ENCODE measurements around the gene B4GALNT4.
"Not testable (repeated sequence)": the region's sequence is repeated elsewhere in the genome, so short reads cannot be mapped to it uniquely, and the experiment has no call there.

Gene B4GALNT4

GRCh38 chr11:369336-370018 is at the start of gene B4GALNT4:
Gene B4GALNT4 (plus strand): TSS chr11:369499. CDS start chr11:369804, 305 bp downstream.
- peak; percentile 80 for DNase-seq (ENCODE audit: low spot score)

DNA sequence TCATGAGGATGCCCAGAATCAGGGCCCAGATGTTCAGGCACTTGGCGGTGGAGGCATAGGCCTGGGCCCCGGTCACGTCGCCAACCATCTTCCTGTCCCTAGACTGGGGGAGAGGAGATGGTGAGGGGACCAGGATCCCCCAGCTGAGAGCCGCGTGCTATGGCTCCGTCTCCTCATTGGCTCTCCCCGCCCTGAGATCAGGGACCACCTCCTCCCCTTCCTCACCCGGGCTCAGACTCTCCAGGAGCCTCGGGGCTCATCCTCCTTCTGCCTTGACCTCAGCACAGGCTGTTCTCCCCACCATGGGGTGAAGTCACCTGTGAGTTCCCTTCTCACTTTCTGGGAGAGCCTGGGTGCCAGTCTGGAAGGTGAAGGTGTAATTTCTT is 49.4 kb upstream of the B4GALNT4 start:
- DNase-seq (ENCODE audit: low spot score) = not testable (repeated sequence)

DNA sequence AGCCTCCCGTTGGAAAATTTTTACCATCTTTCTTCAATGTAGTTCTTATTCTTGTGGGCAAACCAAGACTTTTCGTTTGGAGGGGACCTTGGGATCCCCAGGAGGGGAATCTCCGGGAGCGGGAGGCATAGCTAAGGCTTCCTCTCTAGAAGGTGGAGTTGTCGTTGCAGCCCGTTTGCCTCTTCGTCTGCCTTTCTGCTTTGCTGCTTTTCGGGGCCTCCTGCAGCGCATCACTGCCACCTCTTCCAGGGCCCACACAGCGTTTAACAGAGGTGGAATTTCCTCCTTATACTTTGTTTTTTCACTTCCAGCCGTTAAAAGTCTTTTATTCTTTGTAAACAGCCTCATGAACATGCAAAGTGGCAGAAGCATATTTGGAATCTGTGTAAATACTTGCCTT is 45.1 kb upstream of the B4GALNT4 start:
- no peak for DNase-seq (ENCODE audit: low spot score)

DNA sequence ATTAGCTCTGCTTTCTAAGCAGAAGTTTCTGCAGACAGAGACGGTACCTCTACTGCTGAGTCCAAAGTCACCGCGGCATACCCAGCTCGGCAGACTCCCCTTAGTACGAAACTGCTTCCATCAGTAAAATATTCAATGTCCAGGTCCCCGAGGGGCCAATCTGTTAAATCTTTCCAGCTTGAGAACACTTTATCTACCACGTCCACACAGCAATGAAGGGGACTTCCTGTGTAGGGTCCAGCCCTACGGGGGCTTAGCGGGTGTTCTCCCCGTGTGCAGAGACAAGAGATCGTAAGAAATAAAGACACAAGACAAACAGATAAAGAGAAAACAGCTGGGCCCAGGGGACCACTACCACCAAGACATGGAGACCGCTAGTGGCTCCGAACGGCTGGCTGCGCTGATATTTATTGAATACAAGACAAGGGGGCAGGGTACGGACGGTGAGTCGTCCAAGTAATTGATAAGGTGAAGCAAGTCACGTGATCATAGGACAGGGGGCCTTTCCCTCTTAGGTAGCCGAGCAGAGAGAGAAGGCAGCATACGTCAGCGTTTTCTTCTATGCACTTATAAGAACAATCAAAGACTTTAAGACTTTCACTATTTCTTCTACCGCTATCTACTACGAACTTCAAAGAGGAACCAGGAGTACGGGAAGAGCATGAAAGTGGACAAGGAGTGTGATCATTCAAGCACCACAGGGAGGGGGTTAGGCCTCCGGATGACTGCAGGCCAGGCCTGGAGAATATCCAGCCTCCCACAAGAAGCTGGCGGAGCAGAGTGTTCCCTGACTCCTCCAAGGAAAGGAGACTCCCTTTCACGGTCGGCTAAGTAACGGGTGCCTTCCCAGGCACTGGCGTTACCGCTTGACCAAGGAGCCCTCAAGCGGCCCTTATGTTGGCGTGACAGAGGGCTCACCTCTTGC is 44.4 kb upstream of the B4GALNT4 start:
- DNase-seq (ENCODE audit: low spot score) = not testable (repeated sequence)

GRCh38 chr11:325796-326591 is 43.3 kb upstream of the B4GALNT4 start:
- no peak for DNase-seq (ENCODE audit: low spot score)

- no peak for DNase-seq (ENCODE audit: low spot score)
These were observed 42.8 kb upstream of the B4GALNT4 start for GRCh38 chr11:326592-326841.

DNA sequence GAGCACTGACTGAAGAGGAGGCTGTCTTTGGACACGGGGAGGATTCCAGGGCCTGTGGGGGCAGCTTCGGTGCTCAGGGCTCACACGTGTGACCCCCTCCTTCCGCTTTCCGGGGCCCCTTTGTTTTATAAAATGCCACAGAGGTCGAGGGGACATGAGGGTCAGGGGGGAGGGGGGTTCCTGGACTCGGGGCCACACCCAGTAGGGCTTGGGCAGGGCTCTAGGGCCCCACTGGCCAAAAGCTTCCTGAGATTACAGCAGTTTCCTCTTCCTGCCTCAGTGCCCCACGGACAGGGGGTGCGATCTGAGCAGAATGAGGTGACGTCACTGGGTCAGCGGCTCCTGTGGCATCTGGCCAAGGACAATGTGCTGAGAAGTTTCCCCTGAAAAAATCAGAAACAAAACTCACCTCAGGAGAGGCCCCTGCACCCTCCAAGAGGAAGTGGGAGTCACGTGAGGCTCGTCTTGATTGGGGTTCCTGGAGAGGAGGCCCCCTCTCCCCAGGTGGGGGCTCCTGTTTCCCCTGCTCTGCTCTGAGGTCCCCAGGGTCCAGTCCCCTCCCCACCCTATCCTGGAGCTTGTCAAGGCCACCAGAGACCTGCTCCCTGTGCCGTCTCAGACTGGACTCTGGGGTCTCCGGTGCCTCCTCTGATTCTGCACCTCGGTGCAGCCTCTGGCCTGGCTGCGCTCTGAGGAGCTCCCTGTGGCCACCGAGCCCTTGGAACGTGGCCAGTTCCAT is 42.3 kb upstream of the B4GALNT4 start:
- DNase-seq (ENCODE audit: low spot score) = no peak

- no peak for DNase-seq (ENCODE audit: low spot score)
These were observed 41.7 kb upstream of the B4GALNT4 start for GRCh38 chr11:327581-327923.

DNA sequence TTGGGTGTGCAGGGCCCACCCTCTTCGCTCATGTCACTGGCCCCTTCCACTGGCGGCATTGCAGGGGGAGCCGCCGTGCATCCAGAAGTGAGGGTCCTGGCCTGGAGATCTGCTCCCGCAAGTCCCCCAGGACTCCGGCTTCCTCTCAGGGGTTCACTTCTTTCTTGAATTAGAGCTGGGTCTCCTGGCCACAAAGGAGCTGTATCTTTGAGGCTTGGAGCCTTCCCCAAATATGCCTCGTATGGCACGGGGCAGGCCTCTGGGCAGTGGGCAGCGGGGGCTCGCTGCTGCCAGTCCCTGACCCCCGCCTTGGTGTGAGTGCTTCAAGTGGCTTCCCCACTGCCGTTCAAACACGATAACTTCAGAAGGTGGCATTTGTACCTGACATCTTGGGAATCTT is 41.3 kb upstream of the B4GALNT4 start:
- no peak for DNase-seq (ENCODE audit: low spot score)

DNA sequence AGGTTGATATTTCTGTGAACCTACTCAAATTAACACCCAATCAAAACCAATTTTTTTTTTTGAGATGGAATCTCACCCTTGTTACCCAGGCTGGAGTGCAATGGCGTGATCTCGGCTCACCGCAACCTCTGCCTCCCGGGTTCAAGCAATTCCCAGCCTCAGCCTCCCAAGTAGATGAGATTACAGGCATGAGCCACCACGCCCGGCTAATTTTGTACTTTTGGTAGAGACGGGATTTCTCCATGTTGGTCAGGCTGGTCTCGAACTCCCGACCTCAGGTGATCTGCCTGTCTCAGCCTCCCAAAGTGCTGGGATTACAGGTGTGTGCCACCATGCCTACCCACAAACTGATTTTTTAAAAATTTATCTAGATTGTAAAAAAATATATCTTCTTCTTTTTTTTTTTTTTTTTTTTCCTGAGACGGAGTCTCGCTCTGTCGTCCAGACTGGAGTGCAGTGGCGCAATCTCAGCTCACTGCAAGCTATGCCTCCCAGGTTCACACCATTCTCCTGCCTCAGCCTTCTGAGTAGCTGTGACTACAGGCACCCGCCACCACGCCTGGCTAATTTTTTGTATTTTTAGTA is 40.7 kb upstream of the B4GALNT4 start:
- DNase-seq (ENCODE audit: low spot score) = not testable (repeated sequence)

GRCh38 chr11:329886-330253 is 39.4 kb upstream of the B4GALNT4 start:
- no peak for DNase-seq (ENCODE audit: low spot score)

DNA sequence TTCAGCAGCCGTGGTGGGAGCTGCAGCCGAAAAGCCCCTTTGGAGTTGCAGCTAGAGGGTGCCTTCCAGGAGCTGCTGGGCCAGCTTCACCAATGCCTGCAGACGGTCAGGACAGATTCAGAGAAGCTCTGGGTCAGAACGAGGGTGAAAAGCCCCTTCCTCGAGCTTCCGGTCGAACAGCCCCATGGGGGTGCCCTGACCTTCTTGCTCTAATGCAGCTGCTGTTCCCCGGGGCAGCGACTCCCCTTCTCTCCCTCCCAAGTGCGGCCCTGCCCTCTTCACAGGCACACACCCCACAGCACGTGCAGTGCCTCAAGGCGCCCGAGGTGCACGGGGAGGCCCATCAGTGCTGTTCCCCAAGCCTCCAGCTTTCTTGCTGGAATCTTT is 39.0 kb upstream of the B4GALNT4 start:
- no peak for DNase-seq (ENCODE audit: low spot score)

DNA sequence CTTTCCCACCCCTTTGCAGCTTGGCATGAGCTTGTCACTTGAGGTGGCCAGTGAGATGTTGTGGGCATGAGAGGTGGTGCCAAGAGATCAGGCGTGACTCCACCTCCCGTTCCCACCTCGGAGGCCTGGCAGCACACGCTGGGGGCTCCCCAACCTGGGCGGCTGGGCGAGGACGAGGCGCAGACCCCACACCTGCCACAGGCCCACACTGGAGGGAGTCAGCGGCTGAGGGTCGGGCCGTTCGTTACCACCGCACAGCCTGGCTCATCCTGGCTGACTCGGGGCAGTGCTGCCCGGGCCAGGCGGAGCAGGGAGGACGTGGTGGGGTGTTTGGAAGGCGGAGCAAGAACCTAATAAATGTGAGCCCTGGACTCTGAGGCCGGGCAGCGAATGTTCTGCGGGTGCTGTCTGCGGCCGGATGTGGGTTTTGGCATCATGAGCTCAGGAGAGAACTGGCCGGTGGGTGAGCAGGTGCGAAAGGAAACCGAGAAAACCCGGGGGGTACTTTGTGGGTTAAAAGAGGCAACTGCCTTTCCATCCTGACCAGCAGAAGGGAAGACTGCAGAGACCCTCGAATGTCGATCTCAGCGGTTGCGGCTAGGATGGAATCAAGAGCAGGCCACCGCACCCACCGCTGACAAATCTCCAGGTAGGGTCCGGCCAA is 38.5 kb upstream of the B4GALNT4 start:
- DNase-seq (ENCODE audit: low spot score) = no peak

- DNase-seq (ENCODE audit: low spot score) = no peak
These were observed 37.8 kb upstream of the B4GALNT4 start for GRCh38 chr11:331358-332060.

GRCh38 chr11:332651-333480 is 36.4 kb upstream of the B4GALNT4 start:
- DNase-seq (ENCODE audit: low spot score) = no peak

DNA sequence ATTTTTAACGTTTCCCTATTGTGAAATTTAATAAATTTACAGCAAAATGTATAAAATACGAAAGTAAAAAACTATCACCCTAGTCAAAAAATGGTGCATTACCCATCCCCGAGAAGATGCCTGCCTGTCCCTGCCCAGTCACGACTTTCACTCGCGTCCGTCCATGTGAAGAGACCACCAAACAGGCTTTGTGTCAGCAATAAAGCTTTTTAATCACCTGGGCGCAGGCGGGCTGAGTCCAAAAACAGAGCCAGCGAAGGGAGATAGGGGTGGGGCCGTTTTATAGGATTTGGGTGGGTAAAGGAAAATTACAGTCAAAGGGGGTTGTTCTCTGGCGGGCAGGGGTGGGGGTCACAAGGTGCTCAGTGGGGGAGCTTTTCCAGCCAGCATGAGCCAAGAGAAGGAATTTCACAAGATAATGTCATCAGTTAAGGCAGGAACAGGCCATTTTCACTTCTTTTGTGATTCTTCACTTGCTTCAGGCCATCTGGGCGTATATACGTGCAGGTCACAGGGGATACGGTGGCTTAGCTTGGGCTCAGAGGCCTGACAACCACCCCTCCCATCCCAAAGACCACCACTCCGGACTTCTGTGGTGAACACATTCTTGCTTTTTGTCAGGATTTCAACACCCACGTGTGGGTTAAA is 35.6 kb upstream of the B4GALNT4 start:
- DNase-seq (ENCODE audit: low spot score) = not testable (repeated sequence)

- no peak for DNase-seq (ENCODE audit: low spot score)
These were observed 34.9 kb upstream of the B4GALNT4 start for GRCh38 chr11:334264-334994.
